Panc1 (cell line): ENCODE results near the gene MRPL4.

Source experiments
- POLR2AphosphoS5 ChIP-seq: IDR thresholded peaks from 2 replicates; pipeline ENCODE4 v1.6.1; 2012; ENCODE audit warnings: mild to moderate bottlenecking, low read depth, low read length, moderate library complexity
- SIN3A ChIP-seq: IDR thresholded peaks from 2 replicates; pipeline ENCODE4 v1.6.1; 2012; ENCODE audit warnings: low read depth, mild to moderate bottlenecking, low read length, moderate library complexity, borderline replicate concordance; ENCODE audit not compliant: insufficient read depth
- TCF7L2 ChIP-seq: IDR thresholded peaks from 2 replicates; pipeline ENCODE4 v1.6.1; 2011; ENCODE audit warnings: mild to moderate bottlenecking, low read depth, low read length, inconsistent platforms
- TF ChIP-seq, protein P1 (sequence below): fragments of 450-650 bp; IDR thresholded peaks from 2 replicates; pipeline ENCODE4 v1.5.1; 2017; ENCODE audit warnings: mild to moderate bottlenecking
- TF ChIP-seq, protein P2 (sequence below), 2 experiments: IDR thresholded peaks; 2 replicates each; pipeline ENCODE4 v1.6.1; 2011 to 2012; ENCODE audit warnings: low read depth in 2 of 2, control low read depth in 1 of 2, low read length in 1 of 2, mild to moderate bottlenecking in 1 of 2, moderate library complexity in 1 of 2; ENCODE audit not compliant: insufficient read depth in 1 of 2

DNA sequence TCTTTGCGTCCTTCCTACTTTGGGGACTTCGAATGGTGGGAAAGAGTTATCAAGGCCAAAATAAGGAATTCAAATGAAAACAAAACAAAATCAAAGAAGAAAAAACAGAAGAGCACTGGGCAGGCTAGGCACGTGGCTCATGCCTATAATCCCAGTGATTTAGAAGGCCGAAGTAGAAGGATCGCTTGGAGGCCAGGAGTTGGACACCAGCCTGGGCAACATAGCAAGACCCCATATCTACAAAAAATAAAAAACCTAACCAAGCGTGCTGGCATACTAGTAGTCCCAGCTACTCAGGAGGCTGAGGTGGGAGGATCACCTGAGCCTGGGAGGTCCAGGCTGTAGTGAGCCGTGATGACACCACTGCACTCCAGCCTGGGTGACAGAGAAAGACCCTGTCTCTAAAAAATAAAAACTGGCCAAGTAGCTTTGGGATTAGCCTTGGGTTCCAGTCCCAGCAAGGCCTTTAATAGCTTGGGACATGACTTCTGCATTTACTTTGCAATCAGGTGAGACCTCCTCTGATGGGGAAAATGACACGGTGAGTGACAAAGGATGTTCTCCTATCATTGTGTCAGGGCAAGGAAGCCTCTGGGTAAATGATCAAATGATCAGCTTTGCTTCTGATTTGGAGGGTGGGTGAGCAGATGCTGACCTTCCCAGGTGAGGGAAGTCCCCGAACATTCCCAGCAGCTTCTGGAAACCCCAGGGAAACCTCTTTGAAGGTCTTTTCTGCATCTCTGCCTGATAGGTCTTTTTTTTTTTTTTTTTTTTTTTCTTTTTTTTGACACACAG, 26.0 kb downstream of the MRPL4 start:
- TF ChIP-seq, protein P1, sequence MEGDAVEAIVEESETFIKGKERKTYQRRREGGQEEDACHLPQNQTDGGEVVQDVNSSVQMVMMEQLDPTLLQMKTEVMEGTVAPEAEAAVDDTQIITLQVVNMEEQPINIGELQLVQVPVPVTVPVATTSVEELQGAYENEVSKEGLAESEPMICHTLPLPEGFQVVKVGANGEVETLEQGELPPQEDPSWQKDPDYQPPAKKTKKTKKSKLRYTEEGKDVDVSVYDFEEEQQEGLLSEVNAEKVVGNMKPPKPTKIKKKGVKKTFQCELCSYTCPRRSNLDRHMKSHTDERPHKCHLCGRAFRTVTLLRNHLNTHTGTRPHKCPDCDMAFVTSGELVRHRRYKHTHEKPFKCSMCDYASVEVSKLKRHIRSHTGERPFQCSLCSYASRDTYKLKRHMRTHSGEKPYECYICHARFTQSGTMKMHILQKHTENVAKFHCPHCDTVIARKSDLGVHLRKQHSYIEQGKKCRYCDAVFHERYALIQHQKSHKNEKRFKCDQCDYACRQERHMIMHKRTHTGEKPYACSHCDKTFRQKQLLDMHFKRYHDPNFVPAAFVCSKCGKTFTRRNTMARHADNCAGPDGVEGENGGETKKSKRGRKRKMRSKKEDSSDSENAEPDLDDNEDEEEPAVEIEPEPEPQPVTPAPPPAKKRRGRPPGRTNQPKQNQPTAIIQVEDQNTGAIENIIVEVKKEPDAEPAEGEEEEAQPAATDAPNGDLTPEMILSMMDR = no peak
- TF ChIP-seq, protein P2, sequence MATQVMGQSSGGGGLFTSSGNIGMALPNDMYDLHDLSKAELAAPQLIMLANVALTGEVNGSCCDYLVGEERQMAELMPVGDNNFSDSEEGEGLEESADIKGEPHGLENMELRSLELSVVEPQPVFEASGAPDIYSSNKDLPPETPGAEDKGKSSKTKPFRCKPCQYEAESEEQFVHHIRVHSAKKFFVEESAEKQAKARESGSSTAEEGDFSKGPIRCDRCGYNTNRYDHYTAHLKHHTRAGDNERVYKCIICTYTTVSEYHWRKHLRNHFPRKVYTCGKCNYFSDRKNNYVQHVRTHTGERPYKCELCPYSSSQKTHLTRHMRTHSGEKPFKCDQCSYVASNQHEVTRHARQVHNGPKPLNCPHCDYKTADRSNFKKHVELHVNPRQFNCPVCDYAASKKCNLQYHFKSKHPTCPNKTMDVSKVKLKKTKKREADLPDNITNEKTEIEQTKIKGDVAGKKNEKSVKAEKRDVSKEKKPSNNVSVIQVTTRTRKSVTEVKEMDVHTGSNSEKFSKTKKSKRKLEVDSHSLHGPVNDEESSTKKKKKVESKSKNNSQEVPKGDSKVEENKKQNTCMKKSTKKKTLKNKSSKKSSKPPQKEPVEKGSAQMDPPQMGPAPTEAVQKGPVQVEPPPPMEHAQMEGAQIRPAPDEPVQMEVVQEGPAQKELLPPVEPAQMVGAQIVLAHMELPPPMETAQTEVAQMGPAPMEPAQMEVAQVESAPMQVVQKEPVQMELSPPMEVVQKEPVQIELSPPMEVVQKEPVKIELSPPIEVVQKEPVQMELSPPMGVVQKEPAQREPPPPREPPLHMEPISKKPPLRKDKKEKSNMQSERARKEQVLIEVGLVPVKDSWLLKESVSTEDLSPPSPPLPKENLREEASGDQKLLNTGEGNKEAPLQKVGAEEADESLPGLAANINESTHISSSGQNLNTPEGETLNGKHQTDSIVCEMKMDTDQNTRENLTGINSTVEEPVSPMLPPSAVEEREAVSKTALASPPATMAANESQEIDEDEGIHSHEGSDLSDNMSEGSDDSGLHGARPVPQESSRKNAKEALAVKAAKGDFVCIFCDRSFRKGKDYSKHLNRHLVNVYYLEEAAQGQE (IDR thresholded peaks at IDR 0.05; ENCODE audit: insufficient read depth in 1 of 2, low read depth in 2 of 2, low read length in 1 of 2) = no peak
- TF ChIP-seq TCF7L2 = no peak
- no peak for TF ChIP-seq SIN3A
- no peak for TF ChIP-seq POLR2AphosphoS5
